ENCODE measurements around the gene ACSM3. TPM values are rescaled to one million over a fixed set of nuclear protein-coding genes. Genes with fewer than 3 reads are reported as not detected.

The ACSM3 gene
- total and polyA plus RNA-seq, 9 of the 15 experiments (the other 6 are each of a cell fraction or from before 2014, with no cell fraction given): 112 to 420 (median 182) TPM

GRCh38 chr16:20747030-20747816 lies 16.6 kb upstream of the ACSM3 start (continued):
- TF ChIP-seq, protein P1, sequence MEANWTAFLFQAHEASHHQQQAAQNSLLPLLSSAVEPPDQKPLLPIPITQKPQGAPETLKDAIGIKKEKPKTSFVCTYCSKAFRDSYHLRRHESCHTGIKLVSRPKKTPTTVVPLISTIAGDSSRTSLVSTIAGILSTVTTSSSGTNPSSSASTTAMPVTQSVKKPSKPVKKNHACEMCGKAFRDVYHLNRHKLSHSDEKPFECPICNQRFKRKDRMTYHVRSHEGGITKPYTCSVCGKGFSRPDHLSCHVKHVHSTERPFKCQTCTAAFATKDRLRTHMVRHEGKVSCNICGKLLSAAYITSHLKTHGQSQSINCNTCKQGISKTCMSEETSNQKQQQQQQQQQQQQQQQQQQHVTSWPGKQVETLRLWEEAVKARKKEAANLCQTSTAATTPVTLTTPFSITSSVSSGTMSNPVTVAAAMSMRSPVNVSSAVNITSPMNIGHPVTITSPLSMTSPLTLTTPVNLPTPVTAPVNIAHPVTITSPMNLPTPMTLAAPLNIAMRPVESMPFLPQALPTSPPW (CRISPR knock-in tag; IDR thresholded peaks at IDR 0.05): peak; percentile 78
- TF ChIP-seq ZFP1 (CRISPR knock-in tag; IDR thresholded peaks at IDR 0.05) (0 out of 2 replicates have a peak, but pooled peaks have one; percentile 28), OTX1 (CRISPR knock-in tag; IDR thresholded peaks at IDR 0.05) (no peak), THRB (CRISPR knock-in tag; conservative IDR thresholded peaks at IDR 0.05) (no peak), TCF7L2 (IDR thresholded peaks at IDR 0.05; ENCODE audit: low read depth, low read length) (no peak; the same call in 1 of the 2 replicates), SRSF7 (optimal IDR thresholded peaks at IDR 0.05; ENCODE audit: low read depth, low read length) (no peak), BRD4 (IDR thresholded peaks at IDR 0.05) (no peak; the same call in 1 of the 2 replicates), ETV6 (IDR thresholded peaks at IDR 0.05; ENCODE audit: borderline replicate concordance in 1 of 2, low read depth in 2 of 2, low read length in 1 of 2) (no peak; a peak in 1 of 4 replicates), ETV6 (CRISPR knock-in tag; IDR thresholded peaks at IDR 0.05; ENCODE audit: borderline replicate concordance) (no peak), CEBPB (tag; IDR thresholded peaks at IDR 0.05) (peak; percentile 89), ELF1 (tag; IDR thresholded peaks at IDR 0.05) (peak; percentile 69), ZNF655 (CRISPR knock-in tag; IDR thresholded peaks at IDR 0.05) (no peak), FOS (IDR thresholded peaks at IDR 0.05; ENCODE audit: extremely low read depth, insufficient read length) (peak; percentile 39)
- TF ChIP-seq, protein P2, sequence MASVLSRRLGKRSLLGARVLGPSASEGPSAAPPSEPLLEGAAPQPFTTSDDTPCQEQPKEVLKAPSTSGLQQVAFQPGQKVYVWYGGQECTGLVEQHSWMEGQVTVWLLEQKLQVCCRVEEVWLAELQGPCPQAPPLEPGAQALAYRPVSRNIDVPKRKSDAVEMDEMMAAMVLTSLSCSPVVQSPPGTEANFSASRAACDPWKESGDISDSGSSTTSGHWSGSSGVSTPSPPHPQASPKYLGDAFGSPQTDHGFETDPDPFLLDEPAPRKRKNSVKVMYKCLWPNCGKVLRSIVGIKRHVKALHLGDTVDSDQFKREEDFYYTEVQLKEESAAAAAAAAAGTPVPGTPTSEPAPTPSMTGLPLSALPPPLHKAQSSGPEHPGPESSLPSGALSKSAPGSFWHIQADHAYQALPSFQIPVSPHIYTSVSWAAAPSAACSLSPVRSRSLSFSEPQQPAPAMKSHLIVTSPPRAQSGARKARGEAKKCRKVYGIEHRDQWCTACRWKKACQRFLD (CRISPR knock-in tag; IDR thresholded peaks at IDR 0.05): peak; percentile 94
- TF ChIP-seq, protein P3, sequence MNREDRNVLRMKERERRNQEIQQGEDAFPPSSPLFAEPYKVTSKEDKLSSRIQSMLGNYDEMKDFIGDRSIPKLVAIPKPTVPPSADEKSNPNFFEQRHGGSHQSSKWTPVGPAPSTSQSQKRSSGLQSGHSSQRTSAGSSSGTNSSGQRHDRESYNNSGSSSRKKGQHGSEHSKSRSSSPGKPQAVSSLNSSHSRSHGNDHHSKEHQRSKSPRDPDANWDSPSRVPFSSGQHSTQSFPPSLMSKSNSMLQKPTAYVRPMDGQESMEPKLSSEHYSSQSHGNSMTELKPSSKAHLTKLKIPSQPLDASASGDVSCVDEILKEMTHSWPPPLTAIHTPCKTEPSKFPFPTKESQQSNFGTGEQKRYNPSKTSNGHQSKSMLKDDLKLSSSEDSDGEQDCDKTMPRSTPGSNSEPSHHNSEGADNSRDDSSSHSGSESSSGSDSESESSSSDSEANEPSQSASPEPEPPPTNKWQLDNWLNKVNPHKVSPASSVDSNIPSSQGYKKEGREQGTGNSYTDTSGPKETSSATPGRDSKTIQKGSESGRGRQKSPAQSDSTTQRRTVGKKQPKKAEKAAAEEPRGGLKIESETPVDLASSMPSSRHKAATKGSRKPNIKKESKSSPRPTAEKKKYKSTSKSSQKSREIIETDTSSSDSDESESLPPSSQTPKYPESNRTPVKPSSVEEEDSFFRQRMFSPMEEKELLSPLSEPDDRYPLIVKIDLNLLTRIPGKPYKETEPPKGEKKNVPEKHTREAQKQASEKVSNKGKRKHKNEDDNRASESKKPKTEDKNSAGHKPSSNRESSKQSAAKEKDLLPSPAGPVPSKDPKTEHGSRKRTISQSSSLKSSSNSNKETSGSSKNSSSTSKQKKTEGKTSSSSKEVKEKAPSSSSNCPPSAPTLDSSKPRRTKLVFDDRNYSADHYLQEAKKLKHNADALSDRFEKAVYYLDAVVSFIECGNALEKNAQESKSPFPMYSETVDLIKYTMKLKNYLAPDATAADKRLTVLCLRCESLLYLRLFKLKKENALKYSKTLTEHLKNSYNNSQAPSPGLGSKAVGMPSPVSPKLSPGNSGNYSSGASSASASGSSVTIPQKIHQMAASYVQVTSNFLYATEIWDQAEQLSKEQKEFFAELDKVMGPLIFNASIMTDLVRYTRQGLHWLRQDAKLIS (CRISPR knock-in tag; IDR thresholded peaks at IDR 0.05): peak; percentile 96
- TF ChIP-seq, protein P4, sequence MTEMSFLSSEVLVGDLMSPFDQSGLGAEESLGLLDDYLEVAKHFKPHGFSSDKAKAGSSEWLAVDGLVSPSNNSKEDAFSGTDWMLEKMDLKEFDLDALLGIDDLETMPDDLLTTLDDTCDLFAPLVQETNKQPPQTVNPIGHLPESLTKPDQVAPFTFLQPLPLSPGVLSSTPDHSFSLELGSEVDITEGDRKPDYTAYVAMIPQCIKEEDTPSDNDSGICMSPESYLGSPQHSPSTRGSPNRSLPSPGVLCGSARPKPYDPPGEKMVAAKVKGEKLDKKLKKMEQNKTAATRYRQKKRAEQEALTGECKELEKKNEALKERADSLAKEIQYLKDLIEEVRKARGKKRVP (CRISPR knock-in tag; IDR thresholded peaks at IDR 0.05): no peak

Measured in K562 (cell line).